Activated CD4-positive, alpha-beta T cell treated with anti-CD3 and anti-CD28 coated beads for 48 hours (primary cell): ENCODE data around the gene SORBS1.

Experiments
- DNase-seq: peaks from one replicate; pipeline ENCODE4 v3.0.0-alpha.2; 2020

The SORBS1 gene

DNA sequence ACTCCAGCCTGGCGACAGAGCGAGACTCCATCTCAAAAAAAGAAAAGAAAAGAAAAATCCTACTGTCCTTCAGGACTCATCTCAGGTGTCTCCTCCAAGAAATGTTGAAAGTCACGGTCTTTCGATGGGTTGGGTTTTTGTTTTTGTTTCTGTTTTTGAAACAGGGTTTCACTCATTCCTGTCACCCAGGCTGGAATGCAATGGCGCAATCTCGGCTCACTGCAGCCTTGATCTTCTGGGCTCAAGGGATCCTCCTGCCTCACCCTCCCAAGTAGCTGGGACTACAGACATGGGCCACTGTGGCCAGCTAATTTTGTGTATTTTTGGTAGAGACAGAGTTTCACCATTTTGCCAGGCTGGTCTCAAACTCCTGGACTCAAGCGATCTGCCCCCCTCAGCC, 3.1 kb upstream of the SORBS1 start:
- no peak for DNase-seq

DNA sequence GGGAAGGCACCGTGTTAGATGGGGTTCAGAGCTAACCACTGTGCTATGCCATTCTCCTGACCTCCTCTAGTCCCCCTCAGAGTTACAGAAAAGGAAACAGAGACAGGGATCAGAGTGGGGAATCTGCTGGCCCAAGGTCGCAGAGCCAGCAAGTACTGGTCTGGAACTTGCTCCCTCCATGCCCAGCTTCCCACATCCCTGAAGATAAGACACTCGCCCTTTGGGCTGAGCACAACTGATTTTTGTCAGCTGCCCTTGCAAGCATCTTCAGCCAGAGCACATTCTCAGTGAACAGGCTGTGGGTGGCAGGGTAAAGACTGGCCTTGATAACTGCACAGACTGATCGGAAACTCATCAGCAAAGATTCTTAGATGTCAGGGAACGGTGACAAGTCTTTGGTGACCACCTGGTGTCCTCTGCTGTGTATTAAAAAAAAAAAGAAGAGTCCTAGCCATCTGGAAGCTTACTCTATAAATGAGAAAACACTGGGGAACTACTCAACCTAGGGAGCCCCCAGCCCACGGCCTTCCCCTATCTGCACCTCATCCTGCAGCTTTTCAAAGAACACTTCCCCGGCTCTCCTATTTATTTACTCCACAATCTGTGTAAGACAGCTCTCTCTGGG, 1.3 kb upstream of the SORBS1 start:
- no peak for DNase-seq

DNA sequence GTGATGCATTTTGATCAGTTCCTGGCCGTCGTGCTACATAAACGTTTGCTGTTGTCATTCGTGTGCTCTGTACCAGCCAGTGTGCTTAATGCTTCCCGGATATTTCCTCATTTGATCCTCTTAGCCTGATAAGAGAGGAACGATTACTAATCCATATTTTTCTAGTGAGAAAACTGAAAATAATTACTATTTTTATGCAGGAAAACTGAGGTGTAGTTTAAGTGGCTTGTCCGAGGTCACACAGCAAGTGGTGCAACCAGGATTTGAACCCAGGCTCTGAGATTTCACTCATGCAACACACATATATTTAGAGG, 650 bp upstream of the SORBS1 start:
- DNase-seq = no peak

DNA sequence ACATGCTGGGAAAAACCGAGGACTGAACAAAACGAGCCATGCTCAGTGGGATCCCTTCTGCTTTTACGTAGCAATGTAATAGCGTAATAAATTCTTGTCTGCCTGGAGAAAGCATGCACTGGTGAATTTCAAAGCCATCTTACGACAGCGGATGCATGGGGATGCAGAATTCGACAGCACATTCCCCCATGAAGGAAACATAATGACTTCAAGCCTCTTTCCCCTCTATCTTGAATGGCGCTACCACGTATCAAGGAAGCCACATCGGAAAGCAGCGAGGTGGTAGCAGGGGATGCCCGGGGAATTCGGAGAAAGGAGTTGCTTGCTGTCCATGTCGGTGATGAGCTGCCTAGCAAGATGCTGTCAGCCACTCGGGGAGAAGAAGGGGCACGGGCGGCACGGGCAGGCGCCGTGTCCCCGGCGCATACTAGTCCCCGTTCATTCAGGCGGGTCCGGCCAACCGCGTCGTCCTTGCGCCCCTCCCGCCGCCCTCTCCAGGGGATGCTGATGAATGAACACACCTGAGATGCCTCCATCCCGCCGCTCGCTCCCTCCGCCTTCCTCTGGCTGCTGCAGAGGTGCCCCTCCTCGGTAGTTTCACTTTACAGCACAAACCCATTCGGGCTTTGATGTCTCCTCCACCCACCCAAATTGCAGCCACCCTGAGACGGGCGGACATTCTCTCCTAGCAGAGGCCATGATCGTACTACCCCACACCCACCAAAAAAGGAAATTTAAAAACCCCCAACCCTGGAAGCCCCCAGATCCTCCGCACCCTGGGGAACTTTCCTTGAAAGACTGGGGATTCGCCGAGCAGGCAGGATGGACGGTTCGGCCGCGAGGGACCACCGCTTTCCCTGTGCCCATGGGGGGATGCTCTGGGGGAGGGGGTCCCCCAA, 644 bp downstream of the SORBS1 start:
- peak; percentile 52 for DNase-seq

GRCh38 chr10:95559896-95560277, 1.3 kb downstream of the SORBS1 start:
- DNase-seq = no peak

DNA sequence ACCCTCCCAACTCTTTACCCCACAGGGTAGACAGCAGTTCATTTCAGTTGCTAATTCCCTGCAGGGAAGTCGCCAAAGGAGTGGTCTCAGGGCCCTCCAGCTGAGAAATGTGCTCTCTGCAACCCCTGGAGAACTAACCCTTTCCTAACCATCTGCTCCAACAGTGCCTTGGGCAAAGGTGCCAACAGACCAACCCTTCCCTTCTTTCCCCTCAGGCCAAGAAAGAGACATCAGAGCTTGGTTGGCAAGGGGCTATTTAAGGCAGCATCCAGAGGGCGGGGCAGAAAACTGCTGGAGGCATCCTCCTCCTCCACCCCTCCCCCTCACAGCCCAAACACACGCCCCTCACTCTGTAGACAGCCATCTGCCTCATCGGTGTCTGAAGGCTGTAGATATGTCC, 1.7 kb downstream of the SORBS1 start:
- DNase-seq = no peak

DNA sequence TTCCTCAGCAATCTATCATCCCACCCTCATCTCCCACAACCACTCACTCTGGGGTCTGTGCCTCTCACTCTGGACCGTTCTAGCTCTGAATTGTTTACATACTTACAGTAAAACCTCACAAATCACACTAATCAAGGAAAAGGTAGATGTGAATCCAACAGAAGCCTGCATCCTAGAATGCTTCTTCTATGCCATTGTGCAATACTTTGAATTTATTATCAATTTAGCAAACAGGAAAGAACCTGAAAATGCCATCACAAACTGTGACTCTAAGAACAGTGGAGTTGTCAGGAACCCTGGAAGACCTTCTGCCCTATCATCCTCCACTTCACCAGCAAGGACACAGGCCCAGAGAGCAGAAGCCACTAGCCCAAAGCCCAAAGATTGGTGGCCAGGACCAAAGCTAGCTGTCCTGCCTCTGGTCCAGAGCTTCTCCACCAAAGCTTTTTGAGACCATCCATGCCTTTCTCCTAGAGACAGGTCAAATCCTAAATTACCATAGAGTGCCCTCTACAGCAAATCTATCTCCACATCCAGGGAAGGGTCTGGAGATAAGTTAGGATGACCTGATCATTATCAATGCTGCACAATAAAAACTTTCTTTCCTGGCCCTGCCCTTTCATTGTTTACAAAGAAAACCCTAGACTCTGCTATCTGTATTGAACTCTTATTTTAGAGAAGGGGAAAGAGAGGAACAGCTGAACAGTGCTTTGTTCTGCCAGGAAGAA, 2.4 kb downstream of the SORBS1 start:
- no peak for DNase-seq

DNA sequence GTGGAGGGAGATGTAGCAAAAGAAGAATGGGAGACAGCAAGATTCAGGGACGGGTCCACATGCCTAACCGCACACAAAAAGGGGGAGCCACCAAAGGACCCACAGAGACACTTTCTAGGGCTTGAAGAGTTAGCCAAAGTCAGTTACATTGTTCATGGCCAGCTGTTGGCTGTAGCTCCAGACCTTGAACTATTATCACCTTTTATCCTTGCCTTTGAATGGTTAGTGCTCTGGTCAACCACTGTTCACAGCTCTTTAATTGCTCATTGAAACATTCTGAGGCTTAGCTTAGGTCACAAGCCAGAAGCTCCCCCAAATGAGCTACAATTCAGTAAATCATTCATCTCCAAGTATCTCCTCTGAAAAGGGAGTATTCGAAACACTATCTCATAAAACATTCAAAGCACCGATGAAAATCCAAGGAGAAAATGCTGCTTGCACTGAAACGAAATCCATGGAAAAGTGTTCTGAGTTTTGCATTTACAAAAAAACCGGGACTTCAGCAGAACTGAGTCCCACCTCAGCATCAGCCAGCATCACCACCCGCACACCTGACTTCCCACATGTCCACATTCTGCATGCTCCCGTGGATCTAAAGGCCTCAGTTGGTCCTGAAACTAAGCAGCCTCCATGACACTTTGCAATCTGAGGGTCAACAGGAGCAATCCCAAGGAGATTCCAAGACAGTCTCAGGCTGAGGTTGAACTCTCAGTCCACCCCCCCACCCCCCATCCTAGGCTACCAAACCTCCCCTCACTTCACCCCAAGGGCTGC, 4.0 kb downstream of the SORBS1 start:
- no peak for DNase-seq

DNA sequence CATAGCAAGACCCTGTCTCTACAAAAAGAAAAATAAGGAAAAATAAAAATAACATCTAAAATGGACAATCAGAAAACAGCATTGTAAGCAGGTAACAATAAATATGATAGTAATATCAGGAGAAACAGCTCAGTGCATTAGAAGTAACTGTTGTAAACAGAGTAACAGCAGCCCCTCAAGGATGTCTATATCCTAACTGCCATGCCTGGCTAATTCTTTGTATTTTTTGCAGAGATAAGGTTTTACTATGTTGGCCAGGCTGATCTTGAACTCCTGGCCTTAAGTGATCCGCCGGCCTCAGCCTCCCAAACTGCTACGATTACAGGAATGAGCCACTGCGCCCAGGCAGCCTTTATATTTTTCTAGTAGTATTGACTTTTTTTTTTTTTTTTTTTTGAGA, 7.5 kb downstream of the SORBS1 start:
- DNase-seq = no peak

- no peak for DNase-seq
Observed at GRCh38 chr10:95552679-95553342, 8.4 kb downstream of the SORBS1 start.

GRCh38 chr10:95550073-95550672, 11.0 kb downstream of the SORBS1 start:
- DNase-seq = no peak

DNA sequence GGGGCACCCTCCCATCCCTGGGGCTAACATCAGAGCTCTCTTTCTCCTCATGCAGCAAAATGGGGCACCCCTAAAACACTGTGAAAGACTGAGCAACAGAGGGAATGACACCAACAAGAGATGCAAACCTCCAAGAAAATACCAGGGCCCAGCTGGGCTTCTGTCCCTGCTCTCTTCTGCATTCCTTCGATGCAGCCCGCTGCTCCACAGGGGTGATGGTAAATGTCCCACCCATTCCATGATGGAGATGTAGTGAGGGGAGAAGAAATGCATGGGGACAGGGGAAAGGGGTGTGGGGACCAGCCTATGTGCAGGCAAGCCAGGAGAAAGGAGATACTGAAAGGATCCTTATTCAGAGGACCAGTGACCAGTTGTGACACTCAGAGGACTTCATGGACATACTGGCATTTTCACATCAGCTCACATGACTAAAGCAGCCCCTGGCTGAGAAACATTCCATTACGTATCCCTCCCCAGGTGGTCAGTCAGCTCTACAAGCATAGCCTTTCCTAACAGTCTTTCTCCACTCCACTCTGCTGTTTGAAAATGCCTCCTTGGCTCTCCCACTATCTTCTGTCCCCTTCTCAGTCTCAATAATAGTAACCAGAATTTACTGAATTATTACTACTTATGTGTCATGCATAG, 13.3 kb downstream of the SORBS1 start:
- no peak for DNase-seq

- no peak for DNase-seq
Observed at GRCh38 chr10:95547197-95547596, 14.0 kb downstream of the SORBS1 start.

DNA sequence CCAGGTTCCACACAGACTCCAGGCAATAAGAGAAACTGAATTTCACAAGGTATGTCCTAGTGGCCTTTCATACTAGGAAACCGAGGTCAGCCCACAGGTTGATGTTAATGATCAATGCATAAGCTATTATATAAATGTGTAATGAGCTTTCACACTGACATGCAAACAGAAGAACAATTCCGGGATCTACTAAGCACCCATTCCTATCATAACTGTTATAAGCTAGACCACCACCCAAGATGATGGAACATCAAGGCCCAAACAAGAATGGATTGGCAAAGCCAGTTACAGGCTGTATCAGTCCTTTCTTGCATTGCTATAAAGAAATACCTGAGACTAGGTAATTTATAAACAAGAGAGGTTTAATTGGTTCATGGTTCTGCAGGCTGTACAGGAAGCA, 15.2 kb downstream of the SORBS1 start:
- DNase-seq = no peak

DNA sequence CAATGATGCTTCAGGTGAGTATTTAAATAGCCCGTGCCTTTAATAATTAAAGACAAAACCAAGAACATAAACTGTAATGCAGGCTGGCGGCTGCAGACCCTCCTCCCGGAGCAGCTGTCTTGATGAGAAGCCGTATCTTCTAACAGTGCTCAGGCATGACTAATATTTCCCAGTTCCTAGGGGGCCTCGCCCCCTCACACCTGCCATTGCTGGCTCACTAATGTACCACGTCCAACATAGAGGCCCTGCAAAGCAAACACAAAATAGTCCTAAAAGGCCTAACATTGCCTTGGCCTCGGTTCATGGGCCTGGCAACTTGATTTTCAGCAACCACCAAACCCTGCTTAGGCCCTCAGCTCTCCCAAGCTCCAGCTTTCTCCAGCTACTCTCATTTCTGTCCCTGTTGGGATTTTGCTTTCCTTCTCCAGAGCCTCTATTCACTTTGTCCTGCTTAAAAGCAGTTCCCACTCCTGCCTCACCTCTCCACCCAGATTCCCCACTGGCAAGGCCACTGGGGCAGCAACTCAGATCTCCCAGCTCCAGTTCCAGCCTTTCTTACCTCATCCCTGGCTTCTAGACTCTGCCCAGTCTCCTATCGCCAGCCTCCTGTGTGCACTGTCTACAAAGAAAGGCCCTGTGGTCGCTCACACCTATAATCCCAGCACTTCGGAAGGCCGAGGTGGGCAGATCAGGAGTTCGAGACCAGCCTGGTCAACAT, 16.2 kb downstream of the SORBS1 start:
- peak; percentile 26 for DNase-seq

DNA sequence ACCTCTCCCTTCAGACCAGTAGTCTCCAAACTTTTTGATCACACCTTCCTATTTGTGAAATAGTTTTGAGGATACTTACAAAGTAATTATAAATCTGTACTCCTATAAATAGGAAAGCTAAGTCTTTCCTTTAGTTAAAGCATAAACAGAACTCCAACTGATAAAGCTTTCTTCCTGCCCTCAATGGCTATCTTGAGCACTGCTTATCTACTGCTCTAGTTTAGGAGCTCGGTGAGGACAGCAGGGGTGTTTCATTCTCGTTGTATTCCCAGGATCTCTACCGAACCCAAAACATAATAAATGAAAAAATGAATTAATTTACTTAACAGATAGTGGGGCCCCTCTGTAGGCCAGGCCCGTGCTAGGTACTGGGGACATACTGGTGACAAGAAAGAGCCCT, 17.7 kb downstream of the SORBS1 start:
- DNase-seq = no peak

- DNase-seq = no peak
Observed at GRCh38 chr10:95542761-95543160, 18.4 kb downstream of the SORBS1 start.

DNA sequence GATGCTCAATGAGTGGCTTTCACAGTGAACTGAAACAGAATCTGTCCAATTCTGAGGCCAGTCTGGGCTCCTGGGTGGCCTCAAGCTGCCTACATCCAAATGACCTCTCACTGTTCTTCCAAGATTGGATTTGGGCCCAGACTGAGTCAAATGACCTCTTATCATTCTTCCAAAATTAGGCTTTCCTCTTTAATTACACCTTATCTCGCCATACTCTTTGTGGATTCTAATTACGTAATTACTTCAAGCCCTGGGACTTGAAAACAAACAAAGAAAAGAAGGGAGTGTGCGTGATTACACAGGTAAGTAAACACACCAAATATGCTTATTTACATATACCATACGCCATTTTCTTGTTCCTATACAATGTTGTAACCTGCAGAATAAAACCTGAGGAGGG, 18.8 kb downstream of the SORBS1 start:
- no peak for DNase-seq

DNA sequence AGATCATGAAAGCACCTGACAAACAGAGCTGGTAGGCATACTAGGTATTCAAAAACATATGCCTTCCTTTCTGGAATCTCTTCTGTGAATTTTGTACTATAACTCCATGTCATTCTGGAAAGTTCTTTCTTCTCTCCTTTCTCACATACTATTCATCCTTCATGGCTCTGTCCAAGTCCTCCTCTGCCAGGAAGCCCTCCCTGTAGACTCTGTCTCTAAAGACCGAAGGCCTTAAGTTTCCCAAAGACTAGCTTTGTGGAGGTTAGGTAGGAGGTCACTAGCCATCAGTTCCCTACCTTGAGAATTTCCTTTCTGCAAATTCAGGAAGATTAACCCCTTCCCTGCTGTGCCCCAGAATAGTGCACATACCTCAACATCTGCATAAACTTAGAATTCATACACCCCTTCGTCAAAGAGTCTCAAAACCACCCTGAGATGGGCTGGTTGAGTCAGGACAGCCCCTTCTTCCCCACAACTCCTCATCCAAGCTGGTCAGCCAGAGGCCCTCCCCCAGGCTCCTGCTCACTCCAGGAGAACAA, 20.6 kb downstream of the SORBS1 start:
- no peak for DNase-seq

- no peak for DNase-seq
Observed at GRCh38 chr10:95539560-95540284, 21.4 kb downstream of the SORBS1 start.
